Measurements from ENCODE around the gene UNC45A. TPM values are rescaled to one million over a fixed set of nuclear protein-coding genes. Genes with fewer than 3 reads are reported as not detected.

The UNC45A gene
- polyA plus RNA-seq, 3 donors: 29.3 to 42.6 (median 30.4) TPM

DNA sequence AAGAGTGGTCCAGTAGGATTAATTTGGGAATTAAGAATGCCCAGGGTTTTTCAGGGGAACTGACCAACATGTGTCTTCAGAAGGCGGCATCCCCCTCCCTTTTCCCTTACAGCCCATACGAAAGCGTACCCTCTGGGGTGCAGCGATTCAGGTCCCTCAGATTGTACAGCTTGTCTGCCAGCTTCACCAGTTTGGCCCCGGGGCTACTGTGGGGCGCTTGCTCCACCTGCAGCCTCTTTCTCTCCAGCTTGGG lies 3.6 kb upstream of the UNC45A start:
- 12% methylated on average over 6 of the region's 6 CpGs for WGBS (ENCODE audit: insufficient coverage)
- peaks cover 0 to 2% (median 0%) of the 10 kb centered on the region in 3 donors for H3K27me3 Mint-ChIP-seq (ENCODE audit: low read depth in 3 of 3)
- intact Hi-C loops (cut with micrococcal nuclease): loop anchor here in 1 of 2 donors (2.0 to 5.0 kb wide), 2 partner anchors 15 to 34 kb away; no protein-coding TSS in a partner anchor
- no peaks in the 10 kb centered on the region for H3K9me3 ChIP-seq (replicated peaks in 1 of 2; ENCODE audit: control insufficient read depth in 1 of 2, insufficient read depth in 1 of 2, low read length in 2 of 2)
- H3K4me3 ChIP-seq (replicated peaks in 1 of 3; ENCODE audit: low read depth in 2 of 3, low read length in 3 of 3): peak overlapping the region; percentile 51 to 81 (median 63)
- TF ChIP-seq, protein P1, sequence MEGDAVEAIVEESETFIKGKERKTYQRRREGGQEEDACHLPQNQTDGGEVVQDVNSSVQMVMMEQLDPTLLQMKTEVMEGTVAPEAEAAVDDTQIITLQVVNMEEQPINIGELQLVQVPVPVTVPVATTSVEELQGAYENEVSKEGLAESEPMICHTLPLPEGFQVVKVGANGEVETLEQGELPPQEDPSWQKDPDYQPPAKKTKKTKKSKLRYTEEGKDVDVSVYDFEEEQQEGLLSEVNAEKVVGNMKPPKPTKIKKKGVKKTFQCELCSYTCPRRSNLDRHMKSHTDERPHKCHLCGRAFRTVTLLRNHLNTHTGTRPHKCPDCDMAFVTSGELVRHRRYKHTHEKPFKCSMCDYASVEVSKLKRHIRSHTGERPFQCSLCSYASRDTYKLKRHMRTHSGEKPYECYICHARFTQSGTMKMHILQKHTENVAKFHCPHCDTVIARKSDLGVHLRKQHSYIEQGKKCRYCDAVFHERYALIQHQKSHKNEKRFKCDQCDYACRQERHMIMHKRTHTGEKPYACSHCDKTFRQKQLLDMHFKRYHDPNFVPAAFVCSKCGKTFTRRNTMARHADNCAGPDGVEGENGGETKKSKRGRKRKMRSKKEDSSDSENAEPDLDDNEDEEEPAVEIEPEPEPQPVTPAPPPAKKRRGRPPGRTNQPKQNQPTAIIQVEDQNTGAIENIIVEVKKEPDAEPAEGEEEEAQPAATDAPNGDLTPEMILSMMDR (IDR thresholded peaks at IDR 0.05): no peak
- DNase-seq: no peak
- H3K9me3 Mint-ChIP-seq: no peaks in the 10 kb centered on the region
- peak overlapping the region; percentile 88 for H2AFZ ChIP-seq (ENCODE audit: insufficient read depth, low read depth, low read length, poor library complexity, severe bottlenecking)
- H3K27ac Mint-ChIP-seq: peak overlapping the region; percentile 92 to 97 (median 97)
- H3K27ac ChIP-seq (ENCODE audit: low read depth in 1 of 2, low read length in 2 of 2): peak overlapping the region; percentile 81 to 96
- H3K36me3 Mint-ChIP-seq: peaks cover 6% of the 10 kb centered on the region in 2 donors
- H3K36me3 ChIP-seq (replicated peaks in 1 of 2; ENCODE audit: control insufficient read depth in 1 of 2, insufficient read depth in 2 of 2, low read length in 2 of 2): no peaks in the 10 kb centered on the region
- H3K4me2 ChIP-seq (replicated peaks; ENCODE audit: extremely low read depth, low read length, poor library complexity, severe bottlenecking): peak overlapping the region; percentile 98
- peak overlapping the region; percentile 77 for H3K9ac ChIP-seq (ENCODE audit: insufficient read depth, low read length, poor library complexity, severe bottlenecking)
- H3K4me1 ChIP-seq (ENCODE audit: control insufficient read depth in 1 of 2, insufficient read depth in 2 of 2, low read length in 2 of 2): peaks cover 63 to 82% of the 10 kb centered on the region in 2 donors
- no peaks in the 10 kb centered on the region for H4K20me1 ChIP-seq (ENCODE audit: insufficient read depth, low read length)
- H3K4me1 Mint-ChIP-seq: peaks cover 49% of the 10 kb centered on the region
- peaks cover 33% of the 10 kb centered on the region for H3K79me2 ChIP-seq (ENCODE audit: insufficient read depth, low read length)
- H3K27me3 ChIP-seq (ENCODE audit: control insufficient read depth in 2 of 2, insufficient read depth in 2 of 2, low read length in 2 of 2): no peaks in the 10 kb centered on the region
- peak overlapping the region; percentile 88 to 97 for H3K4me3 Mint-ChIP-seq

DNA sequence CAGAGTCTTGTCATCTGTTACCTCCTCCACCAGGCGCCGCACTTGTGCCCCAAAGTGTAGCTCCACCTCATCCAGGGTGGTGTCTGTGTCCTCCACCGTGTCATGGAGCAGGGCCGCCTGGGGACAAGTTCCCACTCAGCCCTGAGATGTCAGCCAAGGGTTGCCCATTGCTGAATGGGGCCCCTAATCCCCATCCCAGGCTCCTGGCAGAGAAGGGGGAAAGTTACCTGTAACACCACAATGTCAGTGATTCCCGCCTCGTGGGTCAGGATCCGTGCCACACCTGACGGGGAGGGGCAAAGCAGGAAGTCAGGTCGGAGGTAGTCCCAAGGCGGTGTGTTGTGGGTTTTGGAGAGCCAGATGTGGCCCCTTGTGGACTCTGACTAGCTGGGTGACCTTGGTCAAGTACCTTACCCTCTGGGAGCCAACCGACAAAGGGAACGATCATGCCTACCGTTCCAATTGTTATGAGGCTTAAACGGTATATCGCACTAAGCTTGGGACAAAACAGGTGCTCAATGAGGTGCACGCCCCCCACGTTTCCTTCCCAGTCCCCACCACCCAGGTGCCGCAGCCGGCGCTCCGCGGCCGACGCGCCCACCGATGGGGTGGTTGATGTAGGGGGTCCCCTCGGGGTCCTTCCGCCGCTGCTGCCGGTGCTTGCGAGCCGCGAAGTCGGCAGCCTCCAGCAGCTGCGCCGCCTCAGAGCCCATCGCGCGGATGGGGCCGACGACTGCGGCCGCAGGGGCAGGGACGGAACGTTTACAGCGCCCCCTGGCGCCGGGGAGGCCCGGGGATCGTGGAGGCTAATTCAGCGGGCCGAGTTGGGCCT lies 3.0 kb upstream of the UNC45A start, which contains the start of gene HDDC3:
TSS of gene HDDC3 (minus strand) at position 722 of the 832 bp plus-strand sequence. CDS start at position 713, 9 bp downstream.
- H3K27me3 Mint-ChIP-seq (ENCODE audit: low read depth in 3 of 3): peaks cover 0 to 2% (median 0%) of the 10 kb centered on the region in 3 donors

More for the DNA sequence above, 3.0 kb upstream of the UNC45A start, which contains the start of gene HDDC3:
- H3K36me3 Mint-ChIP-seq: peaks cover 10% of the 10 kb centered on the region in 2 donors
- peaks cover 53% of the 10 kb centered on the region for H3K4me1 Mint-ChIP-seq
- Histone ChIP-seq H3K27me3 (ENCODE audit: control insufficient read depth in 2 of 2, insufficient read depth in 2 of 2, low read length in 2 of 2) (no peaks in the 10 kb centered on the region), H4K20me1 (ENCODE audit: insufficient read depth, low read length) (no peaks in the 10 kb centered on the region), H3K36me3 (replicated peaks in 1 of 2; ENCODE audit: control insufficient read depth in 1 of 2, insufficient read depth in 2 of 2, low read length in 2 of 2) (no peaks in the 10 kb centered on the region), H3K4me3 (replicated peaks in 1 of 3; ENCODE audit: low read depth in 2 of 3, low read length in 3 of 3) (peak within 1 kb of the TSS; percentile 51 to 81 (median 63)), H3K4me1 (ENCODE audit: control insufficient read depth in 1 of 2, insufficient read depth in 2 of 2, low read length in 2 of 2) (peaks cover 63 to 87% of the 10 kb centered on the region in 2 donors), H3K4me2 (replicated peaks; ENCODE audit: extremely low read depth, low read length, poor library complexity, severe bottlenecking) (peak within 1 kb of the TSS; percentile 98), H3K27ac (ENCODE audit: low read depth in 1 of 2, low read length in 2 of 2) (peak within 1 kb of the TSS; percentile 81 to 96), H2AFZ (ENCODE audit: insufficient read depth, low read depth, low read length, poor library complexity, severe bottlenecking) (peak within 1 kb of the TSS; percentile 88), H3K9ac (ENCODE audit: insufficient read depth, low read length, poor library complexity, severe bottlenecking) (peak within 1 kb of the TSS; percentile 77), H3K79me2 (ENCODE audit: insufficient read depth, low read length) (peaks cover 35% of the 10 kb centered on the region), H3K9me3 (replicated peaks in 1 of 2; ENCODE audit: control insufficient read depth in 1 of 2, insufficient read depth in 1 of 2, low read length in 2 of 2) (no peaks in the 10 kb centered on the region)
- intact Hi-C loops (cut with micrococcal nuclease): loop anchor here in 1 of 2 donors (2.0 to 5.0 kb wide), 2 partner anchors 15 to 35 kb away; no protein-coding TSS in a partner anchor
- peak; percentile 81 to 84 (median 82) for DNase-seq
- under 1% methylated on average over 37 of the region's 52 CpGs for WGBS (ENCODE audit: insufficient coverage)
- H3K27ac Mint-ChIP-seq: peak within 1 kb of the TSS; percentile 92 to 97 (median 97)
- peak within 1 kb of the TSS; percentile 88 to 97 for H3K4me3 Mint-ChIP-seq
- TF ChIP-seq, protein P1 (IDR thresholded peaks at IDR 0.05): peak; percentile 89
- no peaks in the 10 kb centered on the region for H3K9me3 Mint-ChIP-seq

Data from CD14-positive monocyte (primary cell).